CD4-positive, alpha-beta T cell treated with Interleukin-6 at 100 ng/mL for 8 hours (primary cell): Measurements from ENCODE around the gene ATF5.

Experiments
- DNase-seq: peaks from one replicate; pipeline ENCODE4 v3.0.0-alpha.2; 2020; ENCODE audit warnings: mixed read lengths, low spot score

Gene ATF5, protein sequence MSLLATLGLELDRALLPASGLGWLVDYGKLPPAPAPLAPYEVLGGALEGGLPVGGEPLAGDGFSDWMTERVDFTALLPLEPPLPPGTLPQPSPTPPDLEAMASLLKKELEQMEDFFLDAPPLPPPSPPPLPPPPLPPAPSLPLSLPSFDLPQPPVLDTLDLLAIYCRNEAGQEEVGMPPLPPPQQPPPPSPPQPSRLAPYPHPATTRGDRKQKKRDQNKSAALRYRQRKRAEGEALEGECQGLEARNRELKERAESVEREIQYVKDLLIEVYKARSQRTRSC

DNA sequence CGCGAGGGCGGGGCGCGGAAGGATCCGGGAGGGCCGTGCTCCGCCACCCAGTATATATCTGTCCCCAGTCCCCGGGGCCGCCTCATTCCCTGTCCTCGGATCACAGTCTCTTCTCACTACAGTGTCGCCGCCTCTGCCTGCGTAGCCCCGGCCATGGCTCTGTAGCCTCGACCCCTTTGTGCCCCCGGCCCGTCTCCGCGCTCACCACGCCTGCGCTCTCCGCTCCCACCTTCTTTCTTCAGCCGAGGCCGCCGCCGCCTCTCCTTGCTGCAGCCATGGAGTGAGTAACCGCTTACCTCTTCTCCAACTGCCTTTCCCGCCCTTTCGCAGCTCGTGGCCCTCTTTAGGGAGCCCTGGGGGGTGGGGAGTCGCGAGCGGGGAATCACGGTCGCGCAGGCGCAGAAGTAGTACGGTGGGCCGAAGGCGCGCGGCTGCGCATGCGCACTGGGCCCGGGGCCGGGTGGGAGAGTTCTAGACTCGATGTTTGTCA is at the start of gene ATF5, which contains the start of gene NUP62:
Gene ATF5 (plus strand): TSS at position 85 of the 490 bp plus-strand sequence. CDS start 1,646 bp downstream, outside the sequence.
Gene NUP62 (minus strand): TSS at position 384 of the 490 bp plus-strand sequence. CDS start 19,697 bp downstream, outside the sequence.
- DNase-seq = peak; percentile 88

DNA sequence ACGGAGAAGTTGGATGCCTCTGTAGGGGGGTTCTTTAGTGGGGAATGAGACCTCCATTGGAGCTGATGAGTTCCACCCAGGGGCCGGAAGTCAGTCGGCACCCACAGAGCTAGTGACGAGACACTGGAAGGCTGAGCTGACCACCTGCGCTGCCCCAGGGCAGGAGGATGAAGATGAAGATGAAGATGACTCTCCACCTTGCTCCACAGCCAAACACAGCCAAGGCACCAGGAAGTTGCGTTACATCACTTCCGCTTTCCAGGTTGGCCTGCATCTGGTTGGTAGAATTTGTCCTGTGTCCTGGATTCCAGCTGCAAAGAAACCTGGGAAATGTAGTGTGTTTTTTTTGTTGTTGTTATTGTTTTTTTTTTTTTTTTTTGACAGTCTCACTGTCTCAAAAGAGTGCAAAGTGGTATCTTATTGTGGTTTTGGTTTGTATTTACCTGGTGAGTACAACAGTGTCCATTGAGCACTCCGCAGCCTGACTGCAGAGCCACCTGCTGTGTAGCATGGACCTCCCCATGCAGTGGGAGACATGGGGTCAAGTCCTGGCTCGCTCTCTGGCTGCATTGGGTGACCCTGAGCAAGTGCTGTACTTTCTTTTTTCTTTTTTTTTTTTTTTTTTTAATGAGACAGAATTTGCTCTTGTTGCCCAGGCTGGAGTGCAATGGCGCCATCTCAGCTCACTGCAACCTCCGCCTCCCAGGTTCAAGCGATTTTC is 49.6 kb upstream of the ATF5 start:
- DNase-seq = no peak

DNA sequence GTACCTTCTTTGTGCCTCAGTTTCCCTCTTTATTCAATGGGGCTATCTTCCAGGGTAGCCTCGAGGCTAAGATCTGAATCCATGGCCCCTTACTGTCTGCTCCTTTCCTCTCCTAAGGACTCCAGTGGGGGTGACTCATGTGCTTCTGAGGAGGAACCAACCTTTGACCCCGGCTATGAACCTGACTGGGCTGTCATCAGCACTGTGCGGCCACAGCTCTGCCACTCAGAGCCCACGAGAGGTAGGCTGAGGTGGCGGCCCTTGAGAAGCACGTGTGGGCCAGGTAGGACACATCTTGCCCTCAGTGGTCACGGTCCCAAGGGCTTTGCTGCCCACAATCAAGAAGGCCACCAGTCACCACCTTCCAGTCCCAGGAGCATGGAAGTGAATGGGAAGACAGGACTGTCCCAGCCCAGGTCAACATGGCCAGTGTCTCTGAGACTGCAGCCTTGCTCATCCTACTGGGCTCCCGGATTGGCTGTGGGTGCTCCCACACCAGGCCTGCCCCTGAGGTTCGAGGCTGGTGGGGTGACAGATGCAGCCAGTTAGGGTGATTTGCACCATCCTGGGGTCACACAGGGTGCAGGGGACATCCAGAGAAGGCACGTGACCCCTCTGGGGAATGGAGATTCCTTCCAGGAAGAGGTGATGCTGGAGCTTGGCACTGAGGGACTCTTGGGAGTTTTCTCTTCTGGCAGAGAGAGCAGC is 48.7 kb upstream of the ATF5 start:
- DNase-seq = no peak

DNA sequence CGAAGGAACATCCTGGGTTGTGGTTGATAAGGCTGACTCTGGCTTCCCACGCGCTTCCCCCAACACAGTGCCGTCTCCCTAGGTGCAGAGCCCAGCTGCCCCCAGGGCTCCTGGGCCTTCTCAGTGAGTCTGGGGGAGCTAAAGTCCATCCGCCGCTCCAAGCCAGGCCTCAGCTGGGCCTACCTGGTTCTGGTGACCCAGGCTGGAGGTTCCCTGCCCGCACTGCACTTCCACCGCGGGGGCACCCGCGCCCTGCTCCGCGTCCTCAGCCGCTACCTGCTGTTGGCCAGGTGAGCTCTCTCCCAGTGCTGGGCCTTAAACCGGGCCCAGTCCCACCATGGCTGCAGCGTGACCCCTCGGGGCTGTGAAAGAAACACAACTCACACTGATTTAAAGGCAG is 47.8 kb upstream of the ATF5 start:
- no peak for DNase-seq

DNA sequence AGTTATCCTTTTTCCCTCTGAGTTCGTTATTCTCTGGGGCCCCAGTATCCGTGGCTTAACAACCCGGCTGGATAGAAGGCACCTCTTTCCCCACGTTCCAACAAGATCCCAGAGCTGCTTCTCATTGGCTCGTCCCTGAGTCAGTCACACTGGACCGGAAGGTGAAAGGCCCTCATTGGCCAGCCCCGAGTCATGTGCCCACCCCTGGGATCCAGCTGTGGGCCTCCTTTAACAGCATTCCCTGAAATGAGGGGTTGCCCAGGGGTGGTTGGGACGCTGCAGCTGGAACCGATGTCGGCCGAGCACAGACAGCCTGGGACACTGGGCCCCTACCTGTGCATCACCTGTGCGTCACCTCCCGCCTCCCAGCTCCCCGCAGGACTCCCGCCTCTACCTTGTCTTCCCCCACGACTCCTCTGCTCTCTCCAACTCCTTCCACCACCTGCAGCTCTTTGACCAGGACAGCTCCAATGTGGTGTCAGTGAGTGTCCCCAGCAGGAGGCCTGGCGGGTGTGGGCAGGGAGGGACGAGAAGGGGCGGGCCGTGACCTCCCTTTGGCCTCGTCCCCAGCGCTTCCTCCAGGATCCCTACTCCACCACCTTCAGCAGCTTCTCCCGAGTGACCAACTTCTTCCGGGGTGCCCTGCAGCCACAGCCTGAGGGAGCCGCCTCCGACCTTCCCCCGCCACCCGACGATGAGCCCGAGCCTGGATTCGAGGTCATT is 47.2 kb upstream of the ATF5 start:
- DNase-seq = no peak

DNA sequence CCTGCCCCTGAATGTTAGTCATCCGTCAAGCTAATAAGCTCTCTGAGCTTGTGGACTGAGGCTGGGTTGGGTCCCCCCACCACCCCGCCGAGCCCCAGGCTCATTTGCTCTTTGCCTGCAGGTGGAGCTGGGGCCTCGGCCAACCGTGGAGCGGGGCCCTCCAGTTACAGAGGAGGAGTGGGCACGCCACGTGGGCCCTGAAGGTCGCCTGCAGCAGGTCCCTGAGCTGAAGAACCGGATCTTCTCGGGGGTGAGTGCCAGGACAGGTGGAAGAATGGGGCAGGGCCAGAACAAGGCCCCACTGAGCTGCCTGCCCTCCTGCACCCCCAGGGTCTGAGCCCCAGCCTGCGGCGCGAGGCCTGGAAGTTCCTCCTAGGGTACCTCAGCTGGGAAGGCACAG is 46.4 kb upstream of the ATF5 start:
- DNase-seq = no peak

DNA sequence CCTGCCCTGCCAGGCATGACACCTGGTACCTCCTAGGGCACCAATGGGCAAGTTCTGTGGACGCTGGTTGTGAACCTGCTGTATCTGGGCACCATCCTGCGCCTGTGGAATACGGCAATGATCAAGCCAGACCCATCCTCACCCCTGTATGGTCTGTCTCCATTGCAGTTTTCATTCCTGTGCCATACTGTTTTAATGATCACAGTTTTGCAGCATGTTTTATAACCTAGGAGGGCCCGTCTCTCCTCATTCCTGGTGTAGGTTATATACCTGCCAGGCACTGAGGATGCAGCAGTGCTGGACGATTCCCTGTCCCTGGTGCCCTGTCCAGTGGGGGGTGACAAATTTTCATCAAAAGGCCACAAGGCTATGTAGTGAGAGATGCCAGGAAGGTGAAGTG is 45.9 kb upstream of the ATF5 start:
- no peak for DNase-seq

DNA sequence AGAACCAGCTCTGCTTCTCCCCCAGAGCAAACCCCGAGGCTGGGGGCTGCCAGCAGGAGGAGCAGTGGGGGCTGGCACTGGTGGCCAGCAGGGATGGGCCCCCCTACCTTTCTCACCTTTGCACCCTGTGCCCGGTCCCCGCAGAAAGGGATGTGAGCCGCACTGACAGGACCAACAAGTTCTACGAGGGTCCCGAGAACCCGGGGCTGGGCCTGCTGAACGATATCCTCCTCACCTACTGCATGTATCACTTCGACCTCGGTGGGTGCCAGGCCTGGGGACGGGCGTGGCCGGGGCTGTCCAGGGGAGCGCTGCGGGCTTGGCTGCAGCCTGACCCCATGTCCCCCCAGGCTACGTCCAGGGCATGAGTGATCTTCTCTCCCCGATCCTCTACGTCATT is 44.9 kb upstream of the ATF5 start:
- DNase-seq = no peak

DNA sequence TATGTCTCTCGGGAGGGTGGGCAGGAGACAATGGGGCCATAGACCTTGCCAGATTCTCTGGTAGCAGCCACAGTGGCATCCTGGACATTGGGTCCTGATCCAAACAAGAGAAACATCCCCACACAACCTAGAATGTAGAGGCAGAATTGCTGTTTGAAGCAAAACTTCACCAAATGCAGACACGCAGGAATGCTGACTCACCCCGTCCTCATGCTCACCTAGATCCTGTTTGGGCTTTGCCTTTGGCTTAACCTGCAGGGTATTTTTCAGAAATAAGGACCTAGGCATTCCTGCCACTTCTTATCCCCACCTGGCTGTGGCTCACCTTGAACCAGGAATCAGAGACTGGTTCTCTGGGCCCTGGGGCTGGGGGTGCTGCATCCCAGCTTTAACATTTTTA is 44.2 kb upstream of the ATF5 start:
- DNase-seq = no peak

DNA sequence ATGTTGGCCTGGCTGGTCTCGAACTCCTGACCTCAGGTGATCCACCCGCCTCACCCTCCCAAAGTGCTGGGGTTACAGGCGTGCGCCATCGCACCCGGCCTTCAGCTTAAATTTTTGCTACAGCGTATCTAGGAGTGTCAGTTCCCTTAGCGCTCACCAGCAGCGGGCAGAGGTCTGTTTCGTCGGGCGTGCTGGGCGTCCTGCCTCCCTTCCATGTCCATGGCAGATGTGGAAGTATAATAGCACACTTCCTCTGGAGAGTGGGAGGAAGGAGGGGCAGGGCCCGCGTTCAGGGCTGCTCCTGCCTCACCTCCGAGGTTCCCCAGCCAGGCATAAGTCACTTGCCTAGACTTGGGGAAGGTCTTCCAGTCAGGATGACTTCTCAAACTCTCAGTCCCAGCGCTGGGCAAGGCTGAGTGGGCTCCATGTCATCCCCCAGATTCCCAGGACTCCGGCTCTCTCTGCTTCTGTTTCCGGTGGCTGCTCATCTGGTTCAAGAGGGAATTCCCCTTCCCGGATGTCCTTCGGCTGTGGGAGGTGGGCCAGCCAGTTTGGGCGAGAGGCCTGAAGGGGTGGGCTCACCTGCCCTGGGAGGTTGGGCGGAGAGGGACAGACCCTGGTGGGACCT is 41.9 kb upstream of the ATF5 start:
- DNase-seq = no peak

DNA sequence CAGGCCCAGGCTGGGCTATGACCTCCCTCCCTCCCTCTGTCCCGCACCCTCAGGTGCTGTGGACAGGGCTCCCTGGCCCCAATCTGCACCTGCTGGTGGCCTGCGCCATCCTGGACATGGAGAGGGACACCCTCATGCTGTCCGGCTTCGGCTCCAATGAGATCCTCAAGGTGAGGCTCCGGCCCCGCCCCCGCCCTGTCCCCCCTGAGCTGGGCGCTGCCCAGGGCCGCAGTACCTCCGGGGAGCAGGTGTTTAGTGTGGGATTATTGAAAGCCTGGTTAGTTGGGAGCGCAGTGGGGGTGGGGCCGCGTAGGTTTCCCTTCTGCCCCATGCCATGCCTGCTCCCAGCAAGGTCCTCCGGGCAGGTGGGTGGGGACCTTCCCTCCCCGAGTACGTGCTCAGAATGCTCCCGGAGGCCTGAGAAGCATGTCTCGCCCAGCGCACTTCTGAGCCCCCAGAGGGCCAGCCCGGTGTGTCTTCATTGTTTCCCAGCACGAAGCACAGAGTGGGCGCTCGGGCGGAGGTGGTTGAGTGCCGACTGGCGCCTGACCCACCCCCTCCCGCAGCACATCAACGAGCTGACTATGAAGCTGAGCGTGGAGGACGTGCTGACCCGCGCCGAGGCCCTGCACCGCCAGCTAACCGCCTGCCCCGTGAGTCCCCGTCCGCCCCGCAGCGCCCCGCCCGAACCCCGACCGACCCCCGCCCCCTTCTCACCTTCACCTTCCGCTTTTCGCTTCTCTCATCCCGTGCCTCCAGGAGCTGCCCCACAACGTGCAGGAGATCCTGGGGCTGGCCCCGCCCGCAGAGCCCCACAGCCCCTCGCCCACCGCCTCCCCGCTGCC is 41.1 kb upstream of the ATF5 start:
- no peak for DNase-seq

DNA sequence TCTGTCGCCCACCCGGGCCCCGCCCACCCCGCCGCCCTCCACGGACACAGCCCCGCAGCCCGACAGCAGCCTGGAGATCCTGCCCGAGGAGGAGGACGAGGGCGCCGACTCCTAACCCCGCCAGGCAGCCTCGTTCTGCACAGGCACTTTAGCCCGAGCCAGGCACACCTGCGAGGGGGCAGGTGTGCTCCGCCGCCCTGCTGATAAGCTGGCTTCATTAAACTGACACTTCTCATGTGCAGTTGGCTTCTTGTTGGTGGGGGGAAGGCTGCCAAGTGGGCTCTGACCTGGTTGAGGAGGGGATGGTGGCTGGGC is 40.5 kb upstream of the ATF5 start:
- DNase-seq = no peak

DNA sequence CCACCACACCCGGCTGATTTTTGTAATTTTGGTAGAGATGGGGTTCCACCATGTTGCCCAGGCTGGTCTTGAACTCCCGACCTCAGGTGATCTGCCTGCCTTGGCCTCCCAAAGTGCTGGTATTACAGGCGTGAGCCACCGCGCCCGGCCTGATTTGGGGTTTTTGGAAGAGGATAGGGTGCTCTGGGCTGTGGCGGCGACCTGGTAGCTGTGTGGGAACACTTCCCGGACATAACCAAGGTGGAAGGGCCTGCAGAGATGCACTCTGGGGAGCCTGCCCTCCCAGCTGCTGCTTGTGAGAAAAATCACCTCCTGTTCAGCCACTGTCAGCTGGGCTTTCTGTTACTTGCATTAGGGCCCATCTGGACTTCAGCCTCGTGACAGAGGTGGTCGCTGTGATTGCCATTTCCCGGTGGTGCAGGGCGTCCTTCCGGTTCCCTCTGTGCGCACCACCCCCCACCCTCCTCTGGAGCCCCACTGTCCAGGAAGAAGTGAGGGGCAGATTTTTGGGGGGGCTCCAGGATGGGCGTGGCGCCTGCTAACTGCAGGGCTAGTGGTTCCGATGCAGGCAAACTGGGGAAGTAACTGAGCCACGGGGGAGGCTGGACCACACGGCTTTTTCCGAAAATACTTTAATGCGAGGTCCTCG is 39.8 kb upstream of the ATF5 start:
- no peak for DNase-seq

DNA sequence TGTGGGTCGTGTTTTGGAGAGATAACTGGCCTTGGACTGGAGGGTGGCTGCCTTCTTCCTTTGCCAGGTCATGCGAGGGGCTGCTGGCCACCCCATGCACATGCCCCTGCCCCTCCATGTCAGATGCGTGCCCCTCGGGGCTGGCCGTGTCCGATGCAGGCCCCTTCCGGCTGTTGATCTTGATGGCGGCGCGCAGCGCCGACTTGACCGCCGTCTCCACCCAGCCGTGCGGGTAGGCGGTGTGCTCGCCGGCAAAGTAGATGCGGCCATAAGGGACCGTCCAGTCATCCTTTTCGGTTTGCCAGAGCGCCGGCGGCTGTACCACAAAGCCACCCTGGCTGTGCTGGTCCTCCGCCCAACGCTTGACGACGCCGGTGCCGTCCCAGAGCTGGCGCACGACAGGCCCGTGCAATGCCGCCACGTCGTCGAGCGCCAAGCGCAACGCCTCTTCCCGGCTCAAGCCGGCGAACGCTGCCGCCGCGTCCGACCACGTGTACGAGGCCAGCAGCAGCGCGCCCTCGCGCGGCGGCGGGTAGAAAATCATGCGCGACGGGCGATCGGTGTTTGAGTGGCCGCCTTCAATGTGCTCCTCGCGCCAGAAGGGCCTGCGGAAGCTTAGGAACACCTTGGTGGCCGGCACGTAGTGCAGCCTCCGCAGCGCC is 39.2 kb upstream of the ATF5 start:
- DNase-seq = peak; percentile 71

DNA sequence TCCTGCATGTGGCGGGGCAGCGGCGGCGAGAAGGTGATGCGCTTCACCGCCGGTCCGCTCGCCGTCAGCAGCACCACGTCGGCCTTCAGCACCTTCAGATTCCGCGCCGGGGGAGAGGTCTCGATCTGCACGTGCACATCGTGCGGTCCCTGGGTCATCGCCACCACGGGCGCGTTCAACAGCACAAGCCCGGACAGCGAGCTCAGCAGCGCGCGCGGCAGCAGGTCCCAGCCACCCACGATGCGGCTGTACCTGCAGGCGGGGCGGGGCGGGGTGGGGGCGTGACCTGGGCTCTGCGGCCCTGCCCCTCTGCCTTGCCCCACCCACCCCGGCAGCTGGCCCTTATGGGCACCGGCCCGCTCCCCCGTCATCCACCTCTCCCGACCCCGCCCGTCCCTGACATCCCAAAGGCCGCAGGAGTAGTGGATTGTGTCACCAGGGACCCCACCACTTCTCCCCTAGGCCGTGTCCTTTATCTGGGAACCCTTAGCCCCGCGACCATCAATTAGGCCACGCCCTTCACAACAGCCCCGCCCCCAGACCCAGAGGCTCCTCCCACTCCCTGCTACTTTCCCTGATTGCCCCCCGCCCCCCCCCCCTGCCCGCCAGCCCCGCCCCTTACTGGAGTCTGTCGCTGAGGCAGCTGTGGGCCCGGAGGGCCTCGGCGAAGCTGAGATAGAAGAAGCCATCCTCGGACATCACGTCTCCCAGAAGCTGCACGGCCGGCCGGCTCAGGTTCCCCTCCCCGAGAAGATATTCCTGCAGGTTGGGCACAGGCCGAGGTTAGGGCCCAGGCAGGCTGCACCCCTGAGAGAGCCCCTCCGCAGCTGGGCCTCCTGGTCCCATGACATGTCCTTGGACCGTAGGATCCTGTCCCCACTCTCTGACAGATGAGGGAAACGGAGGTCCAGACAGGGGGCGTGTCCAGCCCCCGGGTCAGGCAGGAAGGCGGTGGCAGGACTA is 38.4 kb upstream of the ATF5 start:
- DNase-seq = peak; percentile 69

DNA sequence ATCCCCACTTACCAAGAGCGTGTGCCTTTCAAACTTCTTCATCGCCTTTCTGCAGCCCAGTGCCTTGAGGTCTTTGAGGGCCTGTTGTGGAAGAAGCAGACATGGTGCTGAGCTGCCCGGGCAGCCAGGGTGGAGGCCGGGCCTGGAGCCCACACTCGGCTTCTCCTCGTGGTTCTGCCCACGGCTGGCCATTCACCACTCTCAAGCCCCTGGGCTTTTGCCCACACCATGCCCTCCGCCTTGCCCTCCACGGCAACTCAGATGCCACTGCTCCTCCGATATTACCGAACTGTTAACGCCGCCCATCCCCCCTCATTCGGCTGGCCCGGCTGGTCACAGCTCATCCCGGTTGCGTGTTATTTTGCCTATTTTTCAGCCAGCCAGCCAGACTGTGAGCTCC is 37.6 kb upstream of the ATF5 start:
- DNase-seq = no peak

DNA sequence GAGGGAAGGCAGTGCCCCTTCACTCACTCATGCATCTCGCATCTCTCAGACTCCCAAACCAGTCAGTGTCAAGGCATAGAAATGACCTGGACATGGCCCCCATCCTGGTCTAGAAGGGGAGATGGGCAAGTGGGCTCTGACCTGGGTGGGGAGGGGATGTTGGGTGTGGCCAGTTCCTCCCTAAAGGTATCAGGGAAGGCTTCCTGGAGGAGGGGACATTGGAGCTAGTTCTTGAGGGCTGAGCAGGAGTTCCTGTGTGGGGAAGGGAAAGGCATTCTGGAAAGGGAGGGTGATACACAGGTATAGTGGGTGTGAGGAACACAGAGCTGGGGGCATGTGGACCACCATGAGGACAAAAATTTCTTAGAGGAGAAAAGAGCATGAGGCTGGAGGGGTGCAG is 36.3 kb upstream of the ATF5 start:
- DNase-seq = no peak

DNA sequence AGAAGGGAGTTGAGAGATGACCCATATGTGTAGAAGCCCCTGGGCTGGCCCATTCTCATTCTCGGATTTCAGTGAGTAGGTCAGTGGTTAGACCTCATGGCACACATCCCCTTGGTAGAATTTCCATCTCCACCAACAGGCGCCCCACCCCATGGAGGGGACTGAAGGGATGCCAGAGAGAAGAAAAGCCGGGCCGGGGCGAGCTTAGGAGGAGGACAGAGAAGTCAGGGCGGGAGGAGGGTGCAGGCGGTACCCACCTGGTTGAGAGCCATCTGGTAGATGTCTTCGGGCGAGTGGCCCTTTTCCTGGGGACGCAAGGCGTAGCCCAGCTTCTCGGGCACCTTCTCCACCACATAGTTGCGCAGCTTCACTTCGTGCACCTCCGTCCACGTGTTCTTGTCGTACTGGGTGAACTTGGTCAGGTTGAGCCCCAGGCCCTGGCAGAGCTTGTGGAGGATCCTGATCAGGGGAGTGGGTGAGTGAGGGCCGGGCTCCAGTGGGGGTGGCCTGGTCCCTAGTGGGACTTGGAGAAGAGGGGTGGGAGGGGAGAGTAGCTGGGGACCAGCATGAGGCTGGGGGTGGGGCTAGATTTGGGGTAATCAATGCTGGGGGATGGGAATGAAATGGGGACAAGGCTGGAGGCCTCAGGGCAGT is 34.9 kb upstream of the ATF5 start:
- no peak for DNase-seq
